ENCODE data around the gene PTGDR.

PTGDR gene, protein sequence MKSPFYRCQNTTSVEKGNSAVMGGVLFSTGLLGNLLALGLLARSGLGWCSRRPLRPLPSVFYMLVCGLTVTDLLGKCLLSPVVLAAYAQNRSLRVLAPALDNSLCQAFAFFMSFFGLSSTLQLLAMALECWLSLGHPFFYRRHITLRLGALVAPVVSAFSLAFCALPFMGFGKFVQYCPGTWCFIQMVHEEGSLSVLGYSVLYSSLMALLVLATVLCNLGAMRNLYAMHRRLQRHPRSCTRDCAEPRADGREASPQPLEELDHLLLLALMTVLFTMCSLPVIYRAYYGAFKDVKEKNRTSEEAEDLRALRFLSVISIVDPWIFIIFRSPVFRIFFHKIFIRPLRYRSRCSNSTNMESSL

DNA sequence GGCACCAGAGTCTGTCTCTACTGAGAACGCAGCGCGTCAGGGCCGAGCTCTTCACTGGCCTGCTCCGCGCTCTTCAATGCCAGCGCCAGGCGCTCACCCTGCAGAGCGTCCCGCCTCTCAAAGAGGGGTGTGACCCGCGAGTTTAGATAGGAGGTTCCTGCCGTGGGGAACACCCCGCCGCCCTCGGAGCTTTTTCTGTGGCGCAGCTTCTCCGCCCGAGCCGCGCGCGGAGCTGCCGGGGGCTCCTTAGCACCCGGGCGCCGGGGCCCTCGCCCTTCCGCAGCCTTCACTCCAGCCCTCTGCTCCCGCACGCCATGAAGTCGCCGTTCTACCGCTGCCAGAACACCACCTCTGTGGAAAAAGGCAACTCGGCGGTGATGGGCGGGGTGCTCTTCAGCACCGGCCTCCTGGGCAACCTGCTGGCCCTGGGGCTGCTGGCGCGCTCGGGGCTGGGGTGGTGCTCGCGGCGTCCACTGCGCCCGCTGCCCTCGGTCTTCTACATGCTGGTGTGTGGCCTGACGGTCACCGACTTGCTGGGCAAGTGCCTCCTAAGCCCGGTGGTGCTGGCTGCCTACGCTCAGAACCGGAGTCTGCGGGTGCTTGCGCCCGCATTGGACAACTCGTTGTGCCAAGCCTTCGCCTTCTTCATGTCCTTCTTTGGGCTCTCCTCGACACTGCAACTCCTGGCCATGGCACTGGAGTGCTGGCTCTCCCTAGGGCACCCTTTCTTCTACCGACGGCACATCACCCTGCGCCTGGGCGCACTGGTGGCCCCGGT is at the start of gene PTGDR:
PTGDR (plus strand) TSS at position 198 of the 778 bp plus-strand sequence; CDS start at position 315, 117 bp downstream.
- DNase-seq (ENCODE audit: low spot score), result no peak

DNA sequence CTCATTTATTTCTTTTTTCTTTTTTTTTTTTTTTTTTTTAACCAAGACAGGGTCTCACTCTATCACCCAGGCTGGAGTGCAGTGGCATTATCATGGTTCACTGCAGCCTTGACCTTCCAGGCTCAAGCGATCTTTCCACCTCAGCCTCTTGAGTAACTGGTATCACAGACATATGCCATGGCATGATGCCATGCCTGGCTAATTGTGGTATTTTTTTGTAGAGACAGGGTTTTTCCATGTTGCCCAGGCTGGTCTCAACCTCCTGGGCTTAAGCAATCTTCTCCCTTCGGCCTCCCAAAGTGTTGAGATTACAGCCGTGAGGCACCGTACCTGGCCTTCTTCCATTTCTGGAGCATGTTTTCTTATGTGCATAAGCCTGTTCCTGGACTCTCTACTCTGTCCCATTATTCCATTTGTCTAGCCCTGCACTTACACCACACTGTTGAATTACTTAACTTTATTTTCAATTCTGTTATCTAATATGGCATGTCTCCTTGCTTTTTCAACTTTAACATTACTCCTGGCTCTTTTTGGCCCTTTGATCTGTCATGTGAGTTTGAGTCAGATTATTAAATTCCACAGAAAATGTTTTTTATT is 47.9 kb upstream of the PTGDR start:
- no peak for DNase-seq (ENCODE audit: low spot score)

DNA sequence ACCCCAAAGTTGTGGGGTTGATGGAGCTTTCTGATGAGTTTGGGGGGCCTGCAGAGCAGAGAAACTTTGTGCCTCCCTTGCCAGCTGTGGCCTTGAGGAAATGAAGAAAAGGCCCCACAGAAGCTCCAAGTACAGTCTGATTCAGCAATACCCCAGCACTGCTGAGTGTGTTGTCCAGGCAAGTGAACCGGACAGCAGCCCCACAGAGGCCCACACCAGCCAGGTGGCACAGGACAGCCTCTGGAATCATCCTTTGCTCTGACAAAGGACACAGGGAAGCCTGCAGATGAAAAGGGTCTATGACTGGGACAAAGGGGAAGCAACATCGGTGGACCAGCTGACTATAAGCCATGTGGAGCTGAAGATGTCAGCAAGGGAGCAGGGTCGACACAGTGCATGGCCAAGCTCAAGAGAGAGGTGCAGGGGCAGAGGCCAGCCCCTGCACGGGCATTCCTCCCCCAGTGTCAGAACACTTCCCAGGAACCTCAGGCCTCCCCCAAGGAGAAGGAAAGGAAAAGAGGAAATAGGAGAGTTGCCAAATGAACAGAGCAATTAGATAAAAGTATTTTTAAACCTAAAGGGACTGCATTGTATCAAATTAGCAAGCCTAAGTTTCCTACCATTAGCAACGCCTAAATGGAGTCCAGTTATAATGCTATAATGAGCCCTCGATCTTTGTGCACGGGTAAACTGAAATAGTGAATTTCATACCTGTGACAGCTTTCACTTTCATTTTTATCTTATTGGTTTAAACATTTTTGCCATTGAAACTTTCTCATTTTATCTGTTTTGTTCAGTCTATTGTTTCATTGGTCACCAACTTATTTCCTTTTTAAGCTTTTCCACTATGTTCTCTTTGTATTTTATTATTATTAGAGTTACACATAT is 46.3 kb upstream of the PTGDR start:
- no peak for DNase-seq (ENCODE audit: low spot score)

DNA sequence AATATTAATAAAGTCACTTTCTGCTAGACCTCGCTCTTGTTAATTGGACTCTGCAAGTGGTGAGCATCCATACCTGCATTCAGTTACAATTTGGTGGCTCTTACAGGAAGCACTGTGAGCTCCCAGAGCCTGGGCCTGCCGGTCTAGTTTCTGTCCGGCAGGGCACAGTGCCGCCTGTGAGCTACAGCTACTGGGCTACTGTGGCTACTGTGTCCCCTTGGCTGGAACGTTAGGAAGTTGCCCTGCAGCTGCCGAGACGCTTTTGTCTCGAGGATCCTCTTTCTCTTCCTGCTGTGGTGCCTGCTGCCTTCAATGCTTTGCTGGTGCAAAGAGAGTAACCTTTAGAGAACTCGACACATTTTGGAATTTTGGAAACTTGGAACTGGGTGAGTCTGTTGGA is 44.6 kb upstream of the PTGDR start:
- no peak for DNase-seq (ENCODE audit: low spot score)

DNA sequence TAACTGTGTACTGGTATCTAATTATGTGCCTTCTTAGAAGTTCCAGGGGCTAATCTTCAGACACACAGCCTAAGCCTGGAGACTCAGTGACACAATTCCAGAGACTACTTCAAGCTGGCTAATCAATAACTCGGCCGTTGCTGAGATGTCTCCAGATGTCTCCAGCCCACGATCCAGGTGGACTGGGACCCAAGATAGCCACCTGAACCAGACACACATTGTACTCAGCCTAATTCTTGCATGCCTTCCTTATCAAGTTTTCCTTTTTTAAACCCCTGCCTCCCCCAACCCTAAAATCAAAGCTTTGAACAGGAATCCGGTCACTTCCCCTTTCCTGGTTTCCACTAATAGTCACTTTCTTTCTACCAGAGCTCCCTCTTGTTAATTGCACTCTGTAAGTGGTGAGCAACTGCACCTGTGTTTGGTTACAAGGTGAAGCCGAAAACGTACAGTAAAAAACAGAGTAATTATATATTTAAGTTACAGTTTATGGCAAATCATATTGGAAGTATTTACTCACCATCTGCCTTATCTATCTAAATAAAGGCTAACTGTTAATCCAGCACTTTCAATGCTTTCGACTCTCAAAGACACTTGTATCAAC is 39.8 kb upstream of the PTGDR start:
- DNase-seq (ENCODE audit: low spot score), result no peak

DNA sequence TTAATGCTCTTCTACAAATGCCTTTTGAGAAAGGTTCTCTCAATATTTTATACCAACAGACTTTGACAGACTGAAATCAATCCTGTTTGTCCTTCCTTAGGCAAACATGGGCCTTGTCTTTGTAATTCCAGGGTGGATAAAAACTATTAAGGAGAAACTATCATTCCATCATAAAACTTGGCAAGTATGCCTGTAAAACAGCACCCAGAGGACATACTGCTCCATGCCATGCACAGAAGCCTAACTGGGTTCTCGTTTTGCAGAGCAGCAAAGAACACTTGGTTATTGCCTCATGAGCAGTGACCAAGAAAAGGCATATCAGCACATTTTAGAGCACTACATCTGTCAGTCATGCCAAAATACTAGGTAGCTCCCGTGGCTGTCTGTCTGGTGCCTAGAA is 33.8 kb upstream of the PTGDR start:
- no peak for DNase-seq (ENCODE audit: low spot score)

DNA sequence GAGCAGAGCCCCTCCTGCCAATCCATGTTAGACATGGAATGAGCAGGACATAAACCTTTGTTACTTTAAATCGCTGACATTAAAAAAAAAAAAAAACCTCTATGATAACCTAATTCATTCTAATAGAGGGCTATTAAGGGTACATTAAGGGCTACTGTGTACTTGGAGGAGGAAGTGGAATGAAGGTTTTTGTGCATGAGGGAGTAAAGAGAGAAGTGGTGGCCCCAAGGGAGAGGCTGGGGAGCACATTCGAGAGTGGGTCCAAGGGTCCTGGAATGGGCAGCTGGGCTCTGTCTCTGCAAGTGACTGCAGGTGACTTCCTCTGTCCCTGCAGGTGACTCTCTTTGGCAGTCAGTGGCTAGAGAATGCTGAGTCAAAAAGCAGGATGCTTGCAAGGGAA is 32.1 kb upstream of the PTGDR start:
- DNase-seq (ENCODE audit: low spot score), result no peak

DNA sequence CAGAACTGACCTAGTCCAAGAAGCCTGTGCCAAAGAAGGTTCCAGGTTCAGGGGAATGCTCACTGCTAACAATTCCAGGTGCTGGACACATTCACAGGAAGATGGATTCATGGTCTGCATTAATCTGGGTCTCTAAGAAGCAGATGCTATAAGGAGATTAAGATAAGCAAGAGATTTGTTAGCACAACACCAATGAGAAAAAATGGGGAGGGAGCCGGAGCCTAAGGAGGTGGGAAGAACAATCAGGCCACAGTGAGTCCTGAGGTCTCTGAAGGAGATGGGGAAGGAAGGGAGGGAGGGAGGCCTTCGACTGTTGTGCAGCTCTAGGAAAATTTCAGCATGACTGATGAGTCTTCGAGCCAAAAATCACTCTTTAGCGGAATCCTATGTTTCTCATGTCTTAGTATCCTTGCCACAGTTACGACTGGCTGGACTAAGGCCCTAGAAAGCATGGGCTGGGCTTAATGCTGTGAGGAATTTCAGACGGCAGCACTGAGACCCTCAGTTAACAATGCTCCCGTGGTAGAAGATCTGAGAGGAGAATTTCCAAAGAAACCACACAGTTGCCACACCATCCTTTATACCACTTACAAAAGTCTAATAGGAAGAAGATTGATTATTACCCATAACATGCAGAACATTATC is 31.5 kb upstream of the PTGDR start:
- DNase-seq (ENCODE audit: low spot score), result no peak

DNA sequence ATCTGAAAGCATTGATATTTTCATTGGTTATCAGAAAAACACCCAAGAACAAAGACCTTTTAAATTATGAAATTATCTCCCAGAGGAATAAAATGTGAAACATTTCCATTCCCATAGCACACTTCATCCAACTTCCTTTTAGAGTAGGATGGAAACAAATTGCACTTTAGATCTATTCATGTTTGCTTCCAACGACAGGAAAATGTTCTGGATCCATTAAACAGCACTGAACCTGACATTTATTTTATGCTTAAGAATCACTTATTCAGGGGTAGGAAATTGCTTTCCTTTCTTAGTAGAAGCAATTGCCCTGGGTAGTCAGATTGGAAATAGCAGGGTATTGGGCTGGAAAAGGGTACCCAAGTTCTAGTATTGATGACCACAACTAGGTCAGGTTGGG is 28.8 kb upstream of the PTGDR start:
- no peak for DNase-seq (ENCODE audit: low spot score)

DNA sequence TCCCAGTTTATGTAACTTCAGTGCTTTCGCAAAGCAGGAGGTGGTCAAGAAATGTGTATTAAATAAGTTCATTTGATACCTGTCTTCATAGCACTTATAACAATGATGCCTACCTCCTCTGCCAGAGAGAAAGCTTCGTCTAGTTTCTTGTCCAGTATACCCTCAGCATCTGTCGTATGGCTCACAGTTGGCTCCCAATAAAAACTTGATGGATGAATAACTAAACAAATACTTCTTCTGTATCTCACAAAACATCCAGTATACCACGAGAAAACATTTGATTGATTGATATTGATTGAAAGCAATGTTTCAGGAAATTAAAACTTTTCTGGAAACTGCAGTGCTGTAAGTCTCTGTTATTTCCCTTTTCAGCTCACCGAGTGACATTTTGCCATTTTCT is 26.9 kb upstream of the PTGDR start:
- no peak for DNase-seq (ENCODE audit: low spot score)

DNA sequence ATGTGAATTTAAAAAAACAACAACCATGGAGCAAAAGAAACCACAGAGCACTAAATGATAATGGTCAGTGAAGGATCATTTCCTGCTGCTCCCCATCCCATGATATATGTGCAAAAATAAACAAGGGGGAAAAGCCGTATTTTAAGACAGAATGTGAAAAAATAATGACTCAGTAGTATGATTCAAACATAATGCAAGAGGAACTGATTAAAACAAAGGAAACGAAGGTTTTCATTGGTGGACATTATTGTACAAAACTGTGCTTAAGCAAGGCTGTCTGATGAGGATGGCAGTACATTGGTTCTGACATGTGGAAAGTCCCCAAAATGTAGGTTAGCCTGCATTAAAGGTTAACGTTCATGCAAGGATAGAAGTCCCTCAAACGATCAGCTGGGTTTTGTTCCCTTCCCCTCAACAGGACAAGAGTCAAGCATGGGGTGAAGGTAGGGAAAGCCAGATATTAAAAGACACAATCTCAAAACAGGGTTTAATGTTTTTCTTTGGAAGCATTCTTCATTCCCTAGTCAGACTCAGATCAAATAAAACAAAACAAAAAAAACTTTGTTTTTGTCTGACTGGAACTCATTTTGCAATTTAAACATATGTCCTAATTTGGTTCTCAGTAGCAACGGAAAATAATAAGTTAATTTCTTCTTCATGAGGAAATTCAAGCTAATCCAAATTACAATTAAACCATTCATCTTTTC is 26.3 kb upstream of the PTGDR start:
- DNase-seq (ENCODE audit: low spot score), result no peak

DNA sequence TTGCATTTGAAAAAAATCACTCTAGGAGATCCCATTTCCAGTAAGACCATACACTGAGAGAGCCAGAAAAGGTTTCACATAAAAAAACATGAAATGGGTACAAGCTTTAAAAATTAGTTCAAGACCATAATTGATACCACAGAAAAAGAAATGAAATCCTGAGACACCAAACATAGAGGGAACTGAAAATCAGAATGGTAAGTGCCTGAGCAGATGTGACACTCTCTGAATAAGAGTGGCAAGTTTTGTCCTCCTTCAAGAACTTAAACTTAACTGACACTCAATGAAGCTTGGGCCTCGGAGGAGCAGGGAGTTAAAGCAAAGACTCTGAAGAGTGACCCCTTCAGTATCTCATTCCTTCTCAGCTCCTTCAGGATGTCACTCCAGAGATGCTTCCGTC is 23.2 kb upstream of the PTGDR start:
- no peak for DNase-seq (ENCODE audit: low spot score)

DNA sequence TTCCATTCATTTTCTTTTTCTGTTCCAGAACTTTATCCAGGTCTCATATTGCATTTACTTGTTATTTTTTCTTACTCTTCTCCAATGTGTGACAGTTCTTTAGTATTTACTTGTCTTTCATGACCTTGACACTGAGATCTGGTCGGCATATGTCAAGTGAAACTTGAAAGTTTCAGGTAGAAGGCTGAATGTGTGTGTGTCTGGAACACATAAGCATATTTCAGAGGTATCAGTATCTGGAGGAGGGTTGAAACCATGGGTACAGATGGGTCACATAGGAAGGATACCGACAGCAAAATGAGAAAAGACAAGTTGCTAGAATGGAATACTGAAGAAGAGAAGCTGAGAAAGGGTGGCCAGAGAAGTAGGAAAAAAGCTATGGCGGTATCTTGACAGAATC is 22.5 kb upstream of the PTGDR start:
- DNase-seq (ENCODE audit: low spot score), result no peak

DNA sequence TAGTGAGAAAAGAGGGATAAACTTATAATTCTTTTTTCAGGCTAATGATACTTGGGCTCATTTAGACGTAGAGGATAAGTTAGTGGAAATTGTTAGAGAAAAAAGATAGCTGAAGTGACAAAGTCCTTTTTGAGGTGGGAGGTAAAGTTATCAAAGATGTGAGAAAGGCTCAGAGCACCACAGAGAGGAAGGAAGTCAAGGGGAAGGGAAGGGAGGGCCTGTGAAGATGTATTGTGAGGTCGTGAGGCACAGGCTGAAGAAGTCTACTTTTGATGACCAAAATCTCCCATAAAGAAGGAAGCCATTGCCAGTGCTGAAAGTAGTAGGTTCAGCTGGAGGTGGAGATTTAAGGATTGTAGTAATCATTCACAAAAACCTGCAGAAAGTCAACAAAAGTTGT is 19.4 kb upstream of the PTGDR start:
- no peak for DNase-seq (ENCODE audit: low spot score)

DNA sequence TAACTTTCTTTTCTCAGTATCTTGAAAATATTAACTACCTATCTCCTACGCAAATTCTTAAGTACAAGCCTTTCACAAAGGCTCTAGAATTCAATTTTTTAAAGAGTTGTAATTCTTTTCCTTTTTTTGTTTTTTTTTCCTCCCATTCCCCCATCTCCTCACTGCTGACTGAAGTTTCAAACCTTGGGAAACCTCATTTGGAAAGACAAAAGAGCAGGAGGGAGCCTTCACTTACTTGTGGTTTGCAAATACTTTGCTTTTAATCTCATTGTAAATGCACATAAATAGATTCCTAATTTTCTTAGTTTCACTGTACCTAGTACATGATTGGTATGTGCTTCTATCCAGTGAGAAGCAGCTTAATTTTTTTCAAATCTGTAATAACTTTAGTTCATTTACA is 15.8 kb upstream of the PTGDR start:
- DNase-seq (ENCODE audit: low spot score), result no peak

DNA sequence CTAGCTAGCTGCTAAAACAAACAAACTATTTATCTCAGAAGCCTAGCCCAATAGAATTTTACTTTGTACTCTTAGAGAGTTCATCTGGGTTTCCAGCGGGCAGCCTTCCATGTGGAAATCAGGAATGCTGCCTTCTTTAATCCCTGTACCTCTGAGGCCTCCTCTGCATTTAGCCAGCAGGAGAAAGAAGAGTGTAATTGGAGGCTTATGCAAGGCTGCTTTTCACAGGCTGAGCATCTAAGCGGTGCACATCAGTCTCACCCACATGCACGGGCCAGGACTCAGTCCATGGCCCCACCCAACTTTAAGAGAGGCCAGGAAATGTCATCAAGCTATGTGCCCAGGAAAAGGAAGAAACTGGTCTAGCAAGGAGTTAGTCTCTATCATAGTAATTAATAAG is 14.0 kb upstream of the PTGDR start:
- no peak for DNase-seq (ENCODE audit: low spot score)

DNA sequence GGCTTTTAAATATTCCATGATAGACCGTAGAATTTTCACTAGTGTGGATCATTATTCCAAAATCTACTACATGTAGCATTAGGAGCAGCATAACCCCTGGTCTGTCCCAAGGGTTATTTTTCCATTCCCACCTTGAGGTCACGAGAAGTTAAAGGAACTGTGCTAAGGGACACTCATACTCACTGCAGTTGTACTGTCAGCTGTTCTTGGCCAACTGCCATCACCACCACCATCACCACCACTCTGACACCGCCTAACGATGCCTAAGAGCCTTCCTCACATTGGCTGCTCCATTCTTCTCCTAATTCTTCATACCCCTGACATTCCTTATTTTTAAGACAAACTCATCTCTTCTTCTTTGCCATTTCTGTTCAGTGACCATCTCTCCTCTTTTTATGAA is 13.4 kb upstream of the PTGDR start:
- DNase-seq (ENCODE audit: low spot score), result no peak

DNA sequence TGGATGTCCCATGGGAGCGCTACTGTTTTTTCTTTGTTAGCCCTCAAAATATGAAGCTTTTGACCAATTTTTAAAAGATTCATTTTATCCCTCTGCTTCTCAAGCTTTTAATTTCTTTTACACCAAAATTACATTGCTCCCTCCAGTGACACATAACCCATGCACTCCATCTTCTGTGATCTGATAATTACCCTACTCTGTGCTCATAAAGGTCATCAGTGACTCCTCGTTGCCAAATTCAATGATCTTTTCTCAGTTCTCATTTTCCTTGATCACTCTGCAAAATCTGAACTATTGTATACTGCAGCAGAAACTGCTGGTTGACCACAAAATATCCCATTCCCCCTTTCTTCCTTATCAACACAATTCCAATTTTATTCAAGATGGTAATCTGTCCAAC is 8.7 kb upstream of the PTGDR start:
- DNase-seq (ENCODE audit: low spot score), result no peak

DNA sequence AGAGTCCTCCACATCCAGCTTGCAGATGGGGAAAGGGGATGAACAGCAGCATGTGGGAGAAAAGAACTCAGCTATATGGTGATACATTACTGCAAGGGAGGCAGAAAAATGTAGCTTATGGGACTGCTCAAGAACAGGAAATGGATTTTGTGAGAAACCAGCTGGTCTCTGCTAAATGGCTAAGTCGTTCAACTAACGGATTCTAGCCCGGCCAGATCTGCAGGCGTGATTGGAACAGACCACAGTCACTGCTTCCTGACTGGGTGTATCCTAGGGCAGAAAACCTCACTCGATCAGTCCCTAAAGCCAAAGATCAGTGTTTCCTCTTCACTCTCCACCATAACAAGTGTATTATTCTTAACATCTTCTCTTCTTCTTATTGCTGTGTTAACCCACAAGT is 8.1 kb upstream of the PTGDR start:
- no peak for DNase-seq (ENCODE audit: low spot score)

DNA sequence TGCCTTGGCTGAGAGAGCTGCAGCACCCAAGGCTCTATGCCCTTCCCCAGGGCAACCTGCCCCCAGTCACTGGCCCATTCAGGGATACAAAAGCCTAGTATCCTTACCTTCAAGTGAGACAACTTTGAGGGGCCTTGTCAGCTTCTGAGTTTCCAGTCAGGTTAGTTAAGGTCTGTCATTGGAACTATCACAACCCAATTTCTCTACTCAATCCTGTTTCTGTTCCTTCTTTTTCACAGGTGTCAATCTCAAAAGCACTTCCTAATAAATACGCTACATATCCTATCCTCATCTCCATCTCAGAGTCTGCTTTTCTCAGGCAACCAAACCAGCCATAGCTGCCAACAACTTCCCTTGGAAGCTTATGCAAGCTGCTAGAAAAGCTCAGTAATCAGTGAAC is 4.9 kb upstream of the PTGDR start:
- DNase-seq (ENCODE audit: low spot score), result no peak

DNA sequence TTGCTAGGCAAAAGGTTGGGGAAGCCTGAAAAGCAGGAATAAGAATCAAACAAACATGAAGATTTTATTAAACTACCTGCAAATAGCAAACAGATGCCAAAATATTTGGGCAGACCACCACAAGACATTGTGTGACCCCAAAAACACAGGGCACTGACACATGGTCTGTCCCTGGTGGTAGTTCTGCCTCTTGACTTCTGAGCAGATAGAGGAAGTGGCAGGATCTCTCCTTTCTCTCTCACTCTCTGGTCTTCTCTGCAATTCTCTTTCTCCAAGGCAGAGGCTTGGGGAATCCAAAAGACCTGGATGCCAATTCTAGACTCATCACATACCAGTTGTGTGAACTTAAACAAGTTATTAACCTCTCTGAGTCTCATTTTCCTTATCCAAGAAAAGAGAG is 4.3 kb upstream of the PTGDR start:
- DNase-seq (ENCODE audit: low spot score), result no peak

Data from HuH-7.5 (cell line).